GM19467 (cell line): ENCODE results near the gene BLOC1S1.

Experiments
- ATAC-seq: cut with Tn5 transposase; IDR thresholded peaks from one replicate; pipeline ENCODE4 v1.9.1; 2021; ENCODE audit warnings: mild to moderate bottlenecking, moderate library complexity; ENCODE audit not compliant: unreplicated experiment

Gene BLOC1S1

DNA sequence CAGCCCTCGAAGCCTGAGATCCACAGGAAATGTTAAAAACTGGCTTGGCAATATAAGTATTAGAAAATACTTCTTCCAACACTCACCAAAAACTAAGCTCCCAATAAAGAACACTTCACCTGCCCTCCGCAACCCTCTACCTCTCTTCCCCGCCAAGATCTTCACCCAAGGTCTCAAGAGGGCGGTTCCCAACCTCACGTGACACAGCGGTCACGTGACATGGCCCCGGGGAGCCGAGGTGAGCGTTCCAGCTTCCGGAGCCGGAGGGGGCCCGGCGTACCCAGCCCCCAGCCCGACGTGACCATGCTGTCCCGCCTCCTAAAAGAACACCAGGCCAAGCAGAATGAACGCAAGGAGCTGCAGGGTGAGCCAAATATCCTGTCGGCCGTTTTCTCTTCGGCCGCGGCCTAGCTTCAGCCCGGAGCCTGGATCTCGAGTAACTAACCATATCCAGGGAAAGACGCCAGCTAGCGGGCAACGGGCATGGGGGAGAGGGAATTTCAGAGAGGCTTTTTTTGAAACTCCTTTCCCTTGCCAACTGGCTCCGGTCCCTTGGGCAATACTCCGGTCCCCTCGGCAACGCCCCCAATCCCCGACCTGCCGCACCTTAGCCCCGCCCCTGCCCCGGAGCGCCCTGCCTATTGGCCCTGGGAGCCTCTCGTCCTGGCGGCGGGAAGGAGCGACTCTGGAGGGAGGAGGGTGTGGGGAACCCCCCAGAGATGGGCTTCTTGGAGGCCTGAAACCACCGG, at the start of gene BLOC1S1:
Gene BLOC1S1 (plus strand): TSS at position 214 of the 749 bp plus-strand sequence. CDS start 6 bp downstream, at position 220.
- peak; percentile 87 for ATAC-seq

DNA sequence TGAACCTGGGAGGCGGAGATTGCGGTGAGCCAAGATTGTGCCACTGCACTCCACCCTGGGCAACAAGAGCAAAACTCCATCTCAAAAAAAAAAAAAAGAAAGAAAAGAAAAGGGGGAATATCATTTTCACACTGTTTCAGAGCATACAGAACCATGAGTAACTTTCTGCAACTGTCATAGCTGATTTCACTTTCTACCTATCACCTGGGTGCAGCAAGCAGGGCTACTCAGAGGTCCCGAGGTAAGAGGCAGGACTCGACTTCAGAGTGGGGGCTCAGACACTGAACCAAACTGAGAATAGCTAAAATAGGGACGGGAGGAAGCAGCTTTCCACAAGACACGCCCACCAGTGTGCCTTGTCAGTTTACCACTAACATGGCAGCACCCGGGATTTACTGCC, 49.3 kb upstream of the BLOC1S1 start:
- ATAC-seq, result no peak

DNA sequence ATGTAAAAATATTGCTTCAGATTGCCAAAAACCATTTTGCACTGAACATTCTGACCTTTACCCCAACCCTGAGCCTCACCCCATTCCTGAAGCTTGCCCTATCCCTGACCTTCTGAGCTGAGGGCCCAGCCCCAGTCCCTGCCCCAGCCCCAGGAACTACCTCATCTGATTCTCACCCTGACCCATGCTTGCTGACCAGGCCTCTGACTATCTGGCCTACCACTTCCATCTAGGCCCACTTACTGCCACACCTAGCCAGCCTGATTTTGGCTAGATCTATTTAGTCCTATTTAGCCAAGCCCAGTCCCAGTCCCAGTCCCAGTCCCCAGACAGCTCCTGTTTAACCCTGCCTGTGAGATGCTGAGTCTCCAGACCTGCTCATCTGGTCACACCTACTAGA, 45.6 kb upstream of the BLOC1S1 start:
- ATAC-seq, result no peak

DNA sequence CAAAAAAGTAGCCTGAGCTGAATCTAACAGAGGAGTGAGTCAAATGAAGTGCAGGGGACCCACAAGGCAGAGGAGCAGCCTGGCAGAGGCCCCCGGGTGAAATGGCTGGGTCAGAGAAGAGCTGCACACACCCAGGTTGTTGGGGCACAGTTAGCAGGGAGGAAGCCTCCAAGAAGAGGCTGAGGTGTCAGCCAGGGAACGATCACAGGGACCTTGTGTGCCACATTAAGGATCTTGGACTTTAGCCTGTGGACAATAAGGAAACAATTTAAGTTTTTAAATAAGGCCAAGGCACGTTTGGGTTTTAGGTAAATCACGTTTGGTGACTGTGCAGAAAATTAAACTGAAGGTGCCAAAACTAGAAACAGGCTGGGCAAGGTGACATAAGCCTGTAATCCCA, 44.1 kb upstream of the BLOC1S1 start:
- ATAC-seq, result no peak

DNA sequence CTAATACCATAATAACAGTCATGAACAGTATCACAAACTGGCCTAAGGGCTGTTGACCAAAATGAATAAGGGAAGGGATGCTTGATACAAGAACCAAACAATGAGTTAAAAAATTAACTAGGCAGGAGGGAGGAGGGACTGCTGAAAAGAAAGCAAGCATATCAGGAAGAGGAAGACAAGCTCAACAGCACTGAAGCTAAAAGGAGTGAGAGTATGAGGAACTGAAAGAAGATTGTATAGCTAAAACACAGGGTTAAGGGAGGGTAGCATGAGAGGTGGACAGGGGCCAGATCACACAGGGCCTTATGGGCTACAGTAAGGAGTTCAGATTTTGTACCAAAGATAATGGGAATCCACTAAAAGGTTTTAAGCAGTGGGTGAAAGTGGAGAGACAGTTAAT, 42.2 kb upstream of the BLOC1S1 start:
- ATAC-seq, result peak; percentile 98

DNA sequence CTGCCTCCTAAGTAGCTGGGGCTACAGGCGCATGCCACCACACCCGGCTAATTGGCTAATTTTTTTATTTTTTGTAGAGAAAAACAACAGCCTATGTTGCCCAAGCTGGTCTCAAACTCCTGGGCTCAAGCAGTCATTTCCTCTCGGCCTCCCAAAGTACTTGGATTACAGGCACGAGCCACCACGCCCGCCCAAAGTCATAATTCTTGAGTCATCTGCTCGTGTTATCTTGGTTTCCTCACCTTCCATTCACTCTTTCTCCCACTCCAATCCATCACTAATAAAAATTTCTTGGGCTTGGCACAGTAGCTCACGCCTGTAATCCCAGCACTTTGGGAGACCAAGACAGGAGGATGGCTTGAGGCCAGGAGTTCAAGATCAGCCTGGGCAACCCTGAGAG, 40.2 kb upstream of the BLOC1S1 start:
- no peak for ATAC-seq

DNA sequence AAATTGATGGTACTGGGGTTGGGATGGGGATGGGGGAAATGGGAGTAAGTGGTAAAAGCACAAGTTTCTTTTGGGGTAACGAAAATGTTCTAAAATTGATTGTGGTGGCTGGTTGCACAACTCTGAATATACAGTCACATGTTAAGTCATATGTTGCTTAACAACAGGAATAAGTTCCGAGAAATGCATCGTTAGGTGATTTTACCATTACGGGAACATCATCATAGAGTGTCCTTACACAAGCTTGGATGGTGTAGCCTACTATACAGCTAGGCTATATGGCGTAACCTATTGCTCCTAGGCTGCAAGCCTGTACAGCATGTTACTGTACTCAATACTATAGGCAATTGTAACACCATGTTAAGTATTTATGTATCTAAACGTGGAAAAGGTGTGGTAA, 39.1 kb upstream of the BLOC1S1 start:
- ATAC-seq, result no peak

DNA sequence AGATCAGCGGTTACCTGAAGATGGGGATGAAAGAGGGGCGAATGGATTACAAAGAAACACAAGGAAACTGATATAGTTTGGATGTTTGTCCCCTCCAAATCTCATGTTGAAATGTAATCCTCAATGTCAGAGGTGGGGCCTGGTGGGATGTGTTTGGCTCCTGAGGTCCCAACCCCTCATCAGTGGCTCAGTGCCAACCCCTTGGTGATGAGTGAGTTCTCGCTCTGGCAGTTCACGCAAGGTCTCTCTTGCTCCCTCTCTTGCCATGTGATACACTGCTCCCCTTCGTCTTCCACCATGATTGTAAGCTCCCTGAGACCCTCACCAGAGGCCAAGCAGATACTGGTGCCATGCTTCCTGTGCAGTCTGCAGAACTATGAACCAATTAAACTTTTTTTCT, 36.2 kb upstream of the BLOC1S1 start:
- no peak for ATAC-seq

DNA sequence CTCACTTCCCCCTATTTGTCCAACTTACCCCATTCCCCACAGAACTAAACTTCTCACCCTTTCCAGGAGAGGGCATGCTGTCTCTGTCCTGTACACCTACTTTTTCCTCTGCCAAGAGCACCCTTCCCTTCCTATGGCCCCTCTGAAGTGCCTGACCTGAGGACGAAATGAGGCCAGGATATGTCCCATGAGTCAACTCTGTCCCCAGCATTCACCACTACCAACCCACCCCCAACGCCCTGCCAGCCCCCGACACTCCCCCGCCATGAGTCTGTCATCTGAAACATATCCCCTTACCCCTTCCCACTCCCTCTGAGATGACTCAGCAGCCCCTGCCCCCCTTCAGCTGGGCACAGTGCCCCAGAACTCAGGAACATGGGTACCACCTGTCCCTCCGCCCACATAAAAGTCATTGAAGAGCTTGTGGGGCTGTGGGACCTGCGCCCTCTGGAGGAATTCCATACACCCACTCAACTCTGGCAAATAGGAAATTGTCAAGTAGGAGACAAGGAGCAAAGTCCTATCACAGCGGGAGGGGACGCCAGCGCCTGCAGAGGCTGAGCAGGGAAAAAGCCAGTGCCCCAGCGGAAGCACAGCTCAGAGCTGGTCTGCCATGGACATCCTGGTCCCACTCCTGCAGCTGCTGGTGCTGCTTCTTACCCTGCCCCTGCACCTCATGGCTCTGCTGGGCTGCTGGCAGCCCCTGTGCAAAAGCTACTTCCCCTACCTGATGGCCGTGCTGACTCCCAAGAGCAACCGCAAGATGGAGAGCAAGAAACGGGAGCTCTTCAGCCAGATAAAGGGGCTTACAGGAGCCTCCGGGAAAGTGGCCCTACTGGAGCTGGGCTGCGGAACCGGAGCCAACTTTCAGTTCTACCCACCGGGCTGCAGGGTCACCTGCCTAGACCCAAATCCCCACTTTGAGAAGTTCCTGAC, 34.4 kb upstream of the BLOC1S1 start:
- ATAC-seq, result no peak

DNA sequence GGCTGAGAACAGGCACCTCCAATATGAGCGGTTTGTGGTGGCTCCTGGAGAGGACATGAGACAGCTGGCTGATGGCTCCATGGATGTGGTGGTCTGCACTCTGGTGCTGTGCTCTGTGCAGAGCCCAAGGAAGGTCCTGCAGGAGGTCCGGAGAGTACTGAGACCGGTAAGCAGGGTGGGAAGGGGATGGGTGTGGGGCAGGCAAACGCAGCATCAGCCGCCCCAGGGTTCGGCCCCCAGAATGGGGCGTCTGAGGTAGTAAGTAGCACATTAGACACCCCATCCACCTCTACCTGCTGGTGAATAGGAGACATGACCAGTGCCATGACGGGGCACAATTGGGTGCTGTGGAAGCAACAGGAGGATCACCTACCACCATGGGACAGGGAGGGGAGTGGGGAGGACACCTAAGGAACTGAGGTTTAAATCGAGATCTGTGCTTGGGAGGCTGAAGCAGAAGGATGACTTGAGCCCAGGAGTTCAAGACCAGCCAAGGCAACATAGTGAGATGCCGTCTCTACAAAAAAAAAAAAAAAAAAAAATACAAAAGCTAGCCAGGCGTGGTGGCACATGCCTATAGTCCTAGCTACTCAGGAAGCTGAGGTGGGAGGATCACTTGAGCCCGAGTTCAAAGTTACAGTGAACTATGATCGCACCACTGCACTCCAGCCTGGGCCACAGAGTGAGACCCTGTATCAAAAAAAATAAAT, 33.6 kb upstream of the BLOC1S1 start:
- no peak for ATAC-seq

DNA sequence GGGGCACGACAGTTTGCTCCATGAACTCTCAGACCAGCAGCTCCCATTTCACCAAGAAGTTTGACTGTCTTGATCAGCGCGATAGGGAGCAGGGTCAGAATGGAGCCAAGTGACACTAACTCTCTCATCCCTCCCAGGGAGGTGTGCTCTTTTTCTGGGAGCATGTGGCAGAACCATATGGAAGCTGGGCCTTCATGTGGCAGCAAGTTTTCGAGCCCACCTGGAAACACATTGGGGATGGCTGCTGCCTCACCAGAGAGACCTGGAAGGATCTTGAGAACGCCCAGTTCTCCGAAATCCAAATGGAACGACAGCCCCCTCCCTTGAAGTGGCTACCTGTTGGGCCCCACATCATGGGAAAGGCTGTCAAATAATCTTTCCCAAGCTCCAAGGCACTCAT, 32.2 kb upstream of the BLOC1S1 start:
- no peak for ATAC-seq

DNA sequence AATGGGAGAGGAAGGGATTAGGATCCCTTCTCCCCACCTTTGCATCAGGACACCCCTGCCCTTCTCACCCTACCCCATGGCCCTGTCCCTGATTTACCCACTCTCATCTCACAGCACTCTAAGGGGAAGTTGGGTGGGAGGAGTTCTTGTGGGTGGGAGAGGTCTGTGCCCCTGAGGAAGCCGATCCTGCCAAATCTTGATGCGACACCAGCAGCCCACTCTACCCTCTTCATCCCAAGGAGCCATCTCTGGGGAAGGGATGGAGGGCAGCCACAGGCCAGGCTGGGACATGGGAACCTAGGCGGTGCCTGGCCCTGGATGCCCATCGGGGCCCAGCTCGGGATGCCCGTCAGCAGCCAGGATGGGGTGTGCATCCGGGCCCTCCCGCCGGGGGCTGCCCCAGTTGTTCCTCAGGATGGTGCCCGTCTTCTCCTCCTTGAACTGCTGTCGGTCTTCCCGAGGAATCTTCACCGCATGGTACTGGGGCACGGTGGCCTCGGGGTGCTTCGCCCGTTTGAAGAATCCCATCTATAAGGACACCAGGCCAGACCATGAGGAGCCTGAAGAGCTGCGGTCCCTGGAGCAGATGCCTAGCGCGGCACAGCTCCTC, 31.0 kb upstream of the BLOC1S1 start:
- ATAC-seq, result no peak

DNA sequence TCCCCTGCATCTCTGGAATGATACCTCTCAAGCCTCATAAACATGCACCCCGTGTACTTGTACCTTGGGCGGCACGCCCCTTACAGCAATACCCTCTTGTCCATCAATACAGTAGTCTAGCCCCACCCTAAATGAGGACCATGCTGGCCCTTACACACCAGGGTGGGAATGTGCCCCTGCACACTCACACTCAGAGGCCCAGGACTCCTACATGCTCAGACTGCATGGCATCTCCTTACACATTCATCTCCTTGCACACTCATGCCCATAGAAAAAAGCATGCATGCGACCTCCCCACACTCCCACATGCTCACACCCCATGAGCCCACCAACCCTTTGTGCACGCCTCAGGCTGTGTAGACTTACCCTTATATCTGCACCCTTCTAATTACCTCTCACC, 30.2 kb upstream of the BLOC1S1 start:
- no peak for ATAC-seq

DNA sequence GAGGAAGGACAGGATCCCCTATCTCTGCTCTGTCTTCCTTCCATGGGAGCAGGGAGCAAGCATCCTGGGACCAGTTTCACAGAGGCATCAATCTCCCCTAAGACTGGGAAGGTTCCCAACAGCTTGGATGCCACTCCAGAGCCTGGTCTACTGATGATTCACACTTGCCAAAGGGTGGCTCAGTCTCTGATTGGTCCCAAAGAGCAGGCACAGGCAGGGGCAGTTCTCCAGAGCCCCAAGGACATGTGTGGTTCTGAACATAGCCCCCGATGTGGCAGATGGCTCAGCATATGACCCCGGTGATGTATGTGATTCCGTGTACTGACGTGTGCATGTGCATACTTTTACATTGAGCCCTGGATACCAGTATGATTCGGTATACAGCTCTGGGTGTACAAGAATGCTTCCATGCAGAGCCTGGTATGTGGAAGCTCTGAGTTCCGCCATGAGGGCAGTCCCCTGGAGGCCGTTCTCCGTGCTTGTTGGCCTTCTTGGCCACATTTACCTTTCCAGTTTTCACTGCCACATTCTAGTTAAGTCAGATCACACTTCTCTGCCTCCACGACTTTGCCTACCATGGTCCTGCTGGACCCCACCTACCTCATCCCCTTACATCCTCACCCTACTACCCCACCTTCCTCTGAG, 29.4 kb upstream of the BLOC1S1 start:
- no peak for ATAC-seq

DNA sequence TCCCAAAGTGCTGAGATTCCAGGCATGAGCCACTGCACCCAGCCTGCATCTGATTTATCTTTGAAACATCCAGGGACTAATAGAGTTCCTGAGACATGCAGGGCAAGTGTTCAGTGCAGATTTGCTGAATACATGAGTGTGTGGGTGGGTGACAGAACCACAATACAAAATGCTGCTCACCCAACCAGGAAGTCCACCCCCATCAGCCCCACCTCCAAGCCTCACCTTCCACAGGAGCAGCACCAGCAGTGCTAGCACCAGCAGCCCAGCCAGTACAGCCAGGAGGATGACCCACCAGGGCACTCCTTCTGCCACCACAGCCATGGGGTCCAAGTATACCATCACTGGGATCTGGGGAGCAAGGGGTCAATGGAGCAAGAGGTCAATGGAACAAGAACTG, 28.1 kb upstream of the BLOC1S1 start:
- no peak for ATAC-seq

DNA sequence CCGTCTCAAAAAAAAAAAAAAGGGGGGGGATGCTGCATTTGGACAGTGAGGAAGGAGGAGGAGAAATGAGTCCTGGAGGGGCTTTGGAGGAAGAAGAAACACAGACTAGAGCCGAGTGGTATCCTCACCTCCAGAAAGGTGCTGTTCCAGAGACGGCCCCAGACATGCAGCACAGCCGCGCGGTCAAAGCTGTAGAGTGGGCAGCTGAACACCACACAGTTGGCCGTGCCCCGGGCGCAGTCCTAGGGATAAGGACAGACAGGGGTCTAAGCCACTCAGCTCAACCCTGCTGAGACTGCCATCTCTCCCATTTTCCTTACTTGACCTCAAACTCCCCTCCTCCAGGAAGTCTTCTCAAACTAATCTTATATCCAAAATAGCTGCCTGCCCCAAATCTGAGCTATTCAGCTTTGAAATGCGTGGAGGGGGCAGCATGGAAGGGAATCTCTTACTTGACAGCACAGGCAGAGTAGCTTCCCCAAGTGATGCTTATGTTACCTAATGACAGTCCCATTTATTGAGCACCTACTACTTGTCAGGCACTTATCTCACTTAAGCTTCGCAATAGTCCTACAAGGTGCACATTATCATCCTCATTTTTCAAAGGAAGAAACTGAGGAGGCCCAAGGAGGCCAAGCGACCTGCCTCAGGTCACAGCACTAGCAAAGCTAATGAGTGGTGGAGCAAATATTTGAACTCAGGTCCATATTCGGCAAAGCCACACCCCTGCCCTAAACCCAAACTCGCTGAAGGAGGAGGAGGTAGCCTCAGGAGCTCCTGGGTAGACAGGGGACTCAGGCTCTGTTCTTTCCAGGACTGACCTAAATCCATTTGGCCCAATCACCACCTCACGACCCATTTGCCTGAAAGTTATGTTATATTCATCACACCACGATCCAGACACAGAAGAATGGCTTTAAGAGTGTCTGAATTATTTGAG, 26.9 kb upstream of the BLOC1S1 start:
- ATAC-seq, result no peak

DNA sequence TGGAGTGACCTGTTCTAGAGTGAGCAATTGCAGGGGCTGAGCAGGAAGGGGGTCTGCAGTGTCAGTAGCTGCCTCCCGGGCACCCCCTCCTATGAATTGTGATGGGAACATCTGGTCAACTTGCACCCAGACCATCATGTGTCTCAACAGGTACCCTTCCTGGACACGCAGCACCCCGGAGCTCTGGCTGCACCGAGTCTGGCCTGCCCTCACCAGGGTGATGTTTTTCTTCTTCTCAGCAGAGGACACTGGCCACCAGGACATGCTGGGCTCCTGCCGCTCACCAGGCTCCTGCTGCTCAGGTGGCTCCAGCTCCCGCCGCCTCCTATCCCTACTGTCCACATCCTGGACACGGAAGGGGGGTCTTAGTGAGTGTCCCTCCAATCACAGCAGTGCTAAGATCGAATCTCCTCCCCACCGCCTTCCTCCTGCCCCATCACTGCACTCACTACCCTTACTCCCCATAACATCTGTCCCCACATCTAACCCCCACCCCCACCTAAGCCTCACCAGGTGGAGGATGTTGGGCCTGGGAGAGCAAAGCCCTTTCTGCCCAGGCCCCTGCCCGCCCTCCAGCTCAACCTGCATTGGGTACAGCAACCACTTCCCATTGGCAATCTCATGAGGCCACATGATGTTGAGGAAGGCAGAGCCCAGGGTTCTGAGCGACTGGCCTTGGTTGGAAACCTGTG, 23.1 kb upstream of the BLOC1S1 start:
- ATAC-seq, result no peak

DNA sequence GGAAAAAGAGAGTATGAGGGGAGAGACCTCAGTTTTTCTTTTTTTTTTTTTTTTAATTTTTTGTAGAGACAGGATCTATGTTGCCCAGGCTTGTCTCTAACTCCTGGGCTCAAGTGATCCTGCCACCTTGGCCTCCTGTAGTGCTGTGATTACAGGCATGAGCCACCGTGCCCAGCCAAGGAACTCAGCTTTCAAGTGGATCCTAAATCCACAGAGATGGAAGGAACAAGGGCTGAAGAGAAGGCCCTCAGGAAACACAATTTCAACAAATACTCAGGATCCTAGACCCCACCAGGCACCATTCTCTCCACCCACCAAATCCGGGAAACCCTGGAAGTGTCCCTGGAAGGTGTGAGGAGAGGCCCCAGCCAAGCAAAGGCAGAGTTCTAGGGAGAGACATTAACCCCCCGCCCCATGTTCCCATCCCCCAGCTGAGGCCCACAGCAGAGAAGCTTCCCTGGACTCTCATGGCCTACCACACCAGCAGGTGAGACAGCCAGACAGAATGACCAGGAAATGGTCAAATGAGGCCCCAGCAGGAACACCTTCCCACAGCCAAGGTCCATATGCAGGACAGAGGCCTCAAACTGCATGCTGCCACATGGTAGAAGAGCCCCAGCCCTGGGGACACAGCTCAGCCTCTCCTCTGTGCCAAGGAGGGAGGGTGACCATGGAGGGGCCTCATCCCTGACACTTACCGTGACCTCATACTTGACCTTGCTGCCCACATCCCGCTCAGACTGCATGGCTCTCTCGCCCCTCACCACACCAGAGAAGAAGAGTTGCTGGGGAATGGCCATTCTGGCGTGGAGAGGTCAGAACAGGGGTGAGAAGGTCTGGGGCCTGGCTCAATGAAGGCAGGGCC, 22.3 kb upstream of the BLOC1S1 start:
- ATAC-seq, result no peak
